Measurements from ENCODE around the gene ZMIZ1. TPM values are rescaled to one million over a fixed set of nuclear protein-coding genes. Genes with fewer than 3 reads are reported as not detected.

The ZMIZ1 gene
- total and polyA plus RNA-seq, 12 donors = 6.6 to 113 (median 55.1) TPM

GRCh38 chr10:79086822-79087221 lies 18.1 kb downstream of the ZMIZ1 start:
- Histone ChIP-seq H3K4me3 (no peak overlapping the region), H3K4me1 (replicated peaks in 1 of 2) (peaks cover 31 to 80% of the 10 kb centered on the region in 2 donors), H3K9me3 (replicated peaks in 1 of 3) (no peaks in the 10 kb centered on the region), H3K27me3 (no peaks in the 10 kb centered on the region), H3K36me3 (replicated peaks in 1 of 2) (no peaks in the 10 kb centered on the region), H3K27ac (peak overlapping the region in 1 of 5 donors; percentile 23)
- intact Hi-C loops (cut with DNase I) = no loop called here
- TF ChIP-seq POLR2A (IDR thresholded peaks at IDR 0.05) (no peak), CTCF (IDR thresholded peaks at IDR 0.05) (no peak)
- 97 to 100% (median 99%) methylated on average over 2 of the region's 2 CpGs for WGBS, 4 donors
- no peak for DNase-seq

- TF ChIP-seq POLR2A (IDR thresholded peaks at IDR 0.05) (no peak), CTCF (IDR thresholded peaks at IDR 0.05) (no peak)
Observed at GRCh38 chr10:79087721-79088120, 19.0 kb downstream of the ZMIZ1 start.

GRCh38 chr10:79088176-79088575 lies 19.4 kb downstream of the ZMIZ1 start:
- WGBS, 4 donors = 67 to 82% (median 76%) methylated on average over 4 to 8 of the region's 8 CpGs
- no peak for TF ChIP-seq POLR2A (IDR thresholded peaks at IDR 0.05)
- Histone ChIP-seq H3K27me3 (no peaks in the 10 kb centered on the region), H3K9me3 (replicated peaks in 1 of 3) (no peaks in the 10 kb centered on the region), H3K27ac (peak overlapping the region in 2 of 5 donors; percentile 8 to 24), H3K36me3 (replicated peaks in 1 of 2) (no peaks in the 10 kb centered on the region), H3K4me3 (no peak overlapping the region), H3K4me1 (replicated peaks in 1 of 2) (peaks cover 20 to 76% of the 10 kb centered on the region in 2 donors)
- intact Hi-C loops (cut with DNase I) = no loop called here
- no peak for DNase-seq

More at GRCh38 chr10:79087721-79088120, 19.0 kb downstream of the ZMIZ1 start:
- H3K4me3 ChIP-seq = no peak overlapping the region
- intact Hi-C loops (cut with DNase I) = no loop called here
- peaks cover 22 to 80% of the 10 kb centered on the region in 2 donors for H3K4me1 ChIP-seq (replicated peaks in 1 of 2)
- H3K36me3 ChIP-seq (replicated peaks in 1 of 2) = no peaks in the 10 kb centered on the region
- WGBS, 4 donors = 65 to 74% (median 68%) methylated on average over 5 to 6 of the region's 6 CpGs
- peak overlapping the region in 2 of 5 donors; percentile 8 to 23 for H3K27ac ChIP-seq
- no peaks in the 10 kb centered on the region for H3K27me3 ChIP-seq
- no peaks in the 10 kb centered on the region for H3K9me3 ChIP-seq (replicated peaks in 1 of 3)
- no peak for DNase-seq

GRCh38 chr10:79088613-79089355 lies 20.0 kb downstream of the ZMIZ1 start:
- TF ChIP-seq CTCF (IDR thresholded peaks at IDR 0.05) (no peak), POLR2A (IDR thresholded peaks at IDR 0.05) (no peak)
- H3K27ac ChIP-seq = peak overlapping the region in 2 of 5 donors; percentile 8 to 24
- no peaks in the 10 kb centered on the region for H3K36me3 ChIP-seq (replicated peaks in 1 of 2)
- WGBS, 4 donors = 87 to 95% (median 91%) methylated on average over 4 to 15 of the region's 15 CpGs
- H3K9me3 ChIP-seq (replicated peaks in 1 of 3) = no peaks in the 10 kb centered on the region
- no peak overlapping the region for H3K4me3 ChIP-seq
- H3K4me1 ChIP-seq (replicated peaks in 1 of 2) = peaks cover 17 to 76% of the 10 kb centered on the region in 2 donors
- no peak for DNase-seq
- intact Hi-C loops (cut with DNase I) = no loop called here
- H3K27me3 ChIP-seq = no peaks in the 10 kb centered on the region

- intact Hi-C loops (cut with DNase I) = no loop called here
- no peaks in the 10 kb centered on the region for H3K36me3 ChIP-seq (replicated peaks in 1 of 2)
- no peak overlapping the region for H3K4me3 ChIP-seq
- peak overlapping the region in 2 of 5 donors; percentile 20 to 50 for H3K27ac ChIP-seq
- no peak for TF ChIP-seq POLR2A (IDR thresholded peaks at IDR 0.05)
- no peak for TF ChIP-seq CTCF (IDR thresholded peaks at IDR 0.05)
- WGBS, 4 donors = 85 to 90% (median 88%) methylated on average over 6 to 8 of the region's 8 CpGs
- DNase-seq = no peak
- H3K27me3 ChIP-seq = no peaks in the 10 kb centered on the region
- peaks cover 17 to 76% of the 10 kb centered on the region in 2 donors for H3K4me1 ChIP-seq (replicated peaks in 1 of 2)
- no peaks in the 10 kb centered on the region for H3K9me3 ChIP-seq (replicated peaks in 1 of 3)
Observed at GRCh38 chr10:79089632-79090031, 20.9 kb downstream of the ZMIZ1 start.

All from adrenal gland (tissue), 12 donors.